GM11168 (cell line): Measurements from ENCODE around the gene TBC1D30.

ENCODE experiments used
- in situ Hi-C: fragments of 300-500 bp; cut with MboI; formaldehyde crosslinking; loops from one replicate; pipeline ENCODE4 v1.12.0; 2022; ENCODE audit warnings: low sequenced_read_pairs; ENCODE audit not compliant: unreplicated experiment

Gene TBC1D30

DNA sequence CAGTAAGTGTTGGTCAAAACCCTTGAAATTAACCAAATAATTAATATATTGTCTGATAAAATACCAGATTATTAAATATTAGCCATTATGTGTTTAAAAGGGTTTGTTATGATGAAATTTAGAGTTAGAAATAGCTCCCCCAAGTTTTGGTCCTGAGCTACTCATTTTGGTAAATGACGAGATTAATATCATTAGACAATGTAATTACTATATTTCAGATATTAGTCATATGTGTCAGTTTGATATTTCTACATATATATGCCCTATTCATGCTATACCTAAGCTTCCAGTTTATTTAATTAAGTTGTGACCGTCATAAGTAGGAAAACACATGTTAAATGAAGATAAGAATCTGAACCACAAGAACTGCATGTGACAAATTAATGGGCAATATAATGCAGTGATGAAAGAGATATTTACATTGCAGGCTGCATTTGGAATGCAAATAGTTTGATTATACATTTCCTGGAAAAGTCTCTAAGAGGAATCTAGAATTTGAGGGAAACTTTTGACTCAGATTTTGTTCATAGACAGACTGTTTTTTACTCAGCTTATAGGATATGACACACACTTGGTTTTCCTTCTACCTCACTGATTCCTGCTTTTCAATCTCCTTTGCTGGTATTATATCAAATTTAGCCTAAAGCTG, 70.5 kb downstream of the TBC1D30 start:
- in situ Hi-C loops: loop anchor here (10.0 kb wide), 2 partner anchors 220 to 350 kb away; no protein-coding TSS in a partner anchor

DNA sequence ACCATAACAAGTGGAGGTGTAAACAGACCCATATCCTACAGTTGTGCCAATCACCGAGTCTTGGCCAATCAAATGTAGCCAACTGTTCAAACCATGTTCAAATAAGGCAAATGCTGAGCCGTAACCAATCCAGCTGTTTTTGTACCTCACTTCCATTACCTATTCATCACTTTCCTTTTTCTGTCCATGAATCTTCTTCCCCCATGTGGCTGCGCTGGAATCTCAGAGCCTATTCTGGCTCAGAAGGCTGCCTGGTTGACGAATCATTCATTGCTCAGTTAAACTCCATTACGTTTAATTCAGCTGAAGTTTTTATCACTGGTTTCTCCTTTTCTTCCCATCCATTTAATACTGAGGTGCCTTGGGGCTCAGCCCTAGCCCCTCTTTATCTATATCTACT, 71.1 kb downstream of the TBC1D30 start:
- in situ Hi-C loops: loop anchor here (10.0 kb wide), 2 partner anchors 219 to 349 kb away; no protein-coding TSS in a partner anchor

DNA sequence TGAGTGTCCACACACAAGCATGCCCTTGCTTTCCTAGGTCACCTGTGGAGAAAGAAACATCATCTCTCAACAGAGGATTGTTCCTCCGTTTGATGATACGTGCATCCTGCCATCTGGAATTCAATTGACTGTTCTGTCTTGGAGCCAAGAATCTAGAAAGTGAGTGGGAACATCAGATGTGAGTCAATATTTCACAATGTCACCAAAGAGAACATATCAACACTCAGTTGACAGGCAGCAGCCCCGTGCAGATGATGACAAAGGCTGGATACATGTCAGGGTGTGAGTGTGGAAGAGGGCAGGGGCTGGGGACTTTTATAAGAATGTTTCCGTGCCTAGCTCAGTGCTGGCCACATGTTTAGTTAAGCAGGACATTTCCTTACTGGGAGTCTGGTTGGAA, 76.1 kb downstream of the TBC1D30 start:
- in situ Hi-C loops: no loop called here

DNA sequence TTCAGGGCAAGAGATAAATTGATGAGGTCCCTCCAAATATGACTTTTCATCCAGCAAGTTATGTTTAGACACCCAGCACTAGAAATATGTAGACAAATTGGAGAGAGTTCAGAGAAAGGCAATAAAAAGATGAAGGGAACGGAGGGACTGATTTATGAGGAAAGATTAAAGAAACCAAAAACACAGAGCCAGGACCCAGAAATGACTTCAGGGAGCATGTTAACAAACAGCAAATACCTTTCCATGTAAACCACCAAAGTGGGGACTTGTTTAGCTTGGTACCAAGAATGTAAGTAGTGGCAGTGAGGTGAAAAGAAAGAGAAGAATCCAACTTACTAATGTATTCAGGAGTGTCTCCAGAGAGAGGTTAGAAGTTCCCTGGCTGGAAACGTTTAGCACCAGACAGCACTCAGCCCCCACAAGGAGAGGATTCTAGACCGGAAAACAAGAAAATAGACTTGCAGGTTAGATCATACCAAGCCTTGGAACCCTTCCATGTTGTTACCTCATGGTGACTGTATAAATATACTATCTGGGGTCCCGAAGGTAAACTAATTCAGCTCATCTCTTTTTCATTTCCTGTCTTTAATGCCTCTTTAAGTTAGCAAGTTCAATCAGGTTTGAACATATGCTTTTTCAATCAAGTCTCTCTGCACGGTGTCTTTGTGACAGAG, 79.2 kb downstream of the TBC1D30 start:
- in situ Hi-C loops: no loop called here

DNA sequence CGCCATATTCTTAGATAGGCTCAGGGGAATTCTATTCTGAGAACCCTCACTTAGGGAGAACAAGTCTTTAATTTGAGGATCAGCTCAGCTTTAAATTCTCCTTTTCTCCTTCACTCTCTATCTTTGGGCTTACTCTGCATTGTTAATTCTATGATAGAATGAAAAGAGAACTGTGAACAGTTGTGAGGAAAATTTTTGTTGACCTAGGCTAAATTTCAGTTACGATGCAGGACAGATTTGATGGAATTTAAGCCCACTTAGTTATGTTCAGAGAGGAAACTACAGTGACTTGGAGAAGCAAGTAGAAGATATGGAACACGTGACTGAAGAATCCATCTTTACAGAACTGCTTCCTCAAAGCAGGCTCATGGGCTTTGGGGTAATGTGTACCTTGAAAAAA, 82.7 kb downstream of the TBC1D30 start:
- in situ Hi-C loops: no loop called here

DNA sequence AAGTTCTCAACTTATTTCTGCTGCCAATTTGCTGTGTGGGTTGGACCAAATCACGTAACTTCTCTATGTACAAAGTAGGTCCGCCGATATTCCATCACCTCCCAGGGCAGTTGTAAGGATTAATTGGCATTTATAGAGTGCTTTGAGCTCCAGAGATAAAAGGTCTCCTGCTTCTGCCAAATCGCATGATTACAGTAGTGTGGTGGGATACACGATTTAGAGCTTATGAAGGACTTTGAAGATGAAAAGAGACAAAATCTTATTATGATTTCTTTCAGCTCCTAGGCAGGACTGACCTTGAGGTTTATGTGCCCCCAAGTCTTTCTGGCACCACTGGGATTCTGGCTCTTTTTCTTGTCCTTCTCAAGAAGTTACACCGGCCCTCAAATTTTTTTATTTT, 84.7 kb downstream of the TBC1D30 start:
- in situ Hi-C loops: no loop called here

DNA sequence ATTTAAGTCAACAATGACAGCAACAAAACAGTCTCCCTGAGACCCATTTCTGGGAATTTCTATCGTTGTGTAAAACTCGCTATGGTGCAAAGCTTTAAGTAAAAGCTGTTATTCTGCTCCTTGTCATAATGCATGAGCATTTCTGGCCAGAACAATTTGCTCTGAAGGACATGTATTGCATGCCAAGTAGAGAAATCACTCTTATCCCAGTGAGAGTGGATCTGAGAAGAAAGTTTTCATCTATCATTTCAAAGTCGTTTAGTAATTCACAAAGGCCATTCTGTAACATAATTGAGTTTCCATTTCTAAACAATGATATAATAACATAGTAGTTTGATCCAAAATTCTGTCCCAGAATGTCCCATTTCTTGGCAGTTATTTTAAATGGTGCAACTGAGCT, 86.6 kb downstream of the TBC1D30 start:
- in situ Hi-C loops: no loop called here

DNA sequence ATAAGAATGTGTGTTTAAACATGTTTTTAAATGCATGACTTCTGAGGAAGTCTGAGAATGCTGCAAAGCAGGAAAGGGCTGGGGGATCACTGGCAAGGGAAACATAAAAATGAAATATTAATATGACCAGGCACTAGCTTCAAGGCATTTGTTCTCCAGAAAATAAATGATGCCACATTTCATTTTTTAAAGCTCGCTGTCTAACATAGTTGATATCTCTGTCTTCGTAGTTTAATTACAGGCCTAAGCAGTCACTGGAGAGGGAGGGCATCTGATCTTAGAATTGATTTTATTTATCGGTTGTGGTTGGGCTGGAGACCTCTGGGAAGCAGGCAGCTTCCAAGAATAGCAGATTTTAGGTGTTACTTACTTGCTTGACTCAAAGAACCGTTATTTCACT, 87.5 kb downstream of the TBC1D30 start:
- in situ Hi-C loops: no loop called here

DNA sequence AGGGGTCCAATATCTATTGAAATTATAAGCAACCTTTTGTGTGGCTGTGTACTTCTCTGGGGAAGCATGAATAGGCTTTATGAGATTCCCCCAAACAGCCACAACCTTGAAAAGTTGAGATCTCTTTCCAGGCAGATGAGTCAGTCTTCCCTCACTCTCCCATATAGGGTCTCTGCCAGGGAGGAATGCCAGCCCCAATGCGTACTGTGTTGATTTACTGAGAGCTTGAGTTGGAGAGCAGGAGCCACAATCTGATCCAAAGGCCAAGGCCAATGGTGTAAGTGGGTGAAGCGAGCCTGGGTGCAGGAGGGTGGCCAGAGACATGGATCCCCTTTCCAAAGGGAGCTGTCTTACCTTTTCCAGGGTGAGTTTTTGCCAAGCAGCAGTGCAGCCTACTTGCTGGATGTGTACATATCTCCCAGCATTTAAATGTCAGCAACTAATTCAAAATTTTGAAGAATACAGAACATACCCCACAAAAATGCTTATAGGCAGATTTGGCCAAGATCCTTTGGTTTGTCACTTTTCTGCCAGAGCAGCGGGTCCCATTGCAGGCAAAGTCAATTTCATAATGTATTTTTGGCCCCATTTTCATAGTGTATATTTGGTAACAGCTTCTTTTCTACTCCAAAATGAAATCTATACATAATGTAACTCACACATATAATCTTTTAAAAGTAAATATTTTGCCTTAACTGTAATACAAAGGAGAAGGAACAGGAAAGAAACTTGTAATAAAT, 88.2 kb downstream of the TBC1D30 start:
- in situ Hi-C loops: no loop called here

DNA sequence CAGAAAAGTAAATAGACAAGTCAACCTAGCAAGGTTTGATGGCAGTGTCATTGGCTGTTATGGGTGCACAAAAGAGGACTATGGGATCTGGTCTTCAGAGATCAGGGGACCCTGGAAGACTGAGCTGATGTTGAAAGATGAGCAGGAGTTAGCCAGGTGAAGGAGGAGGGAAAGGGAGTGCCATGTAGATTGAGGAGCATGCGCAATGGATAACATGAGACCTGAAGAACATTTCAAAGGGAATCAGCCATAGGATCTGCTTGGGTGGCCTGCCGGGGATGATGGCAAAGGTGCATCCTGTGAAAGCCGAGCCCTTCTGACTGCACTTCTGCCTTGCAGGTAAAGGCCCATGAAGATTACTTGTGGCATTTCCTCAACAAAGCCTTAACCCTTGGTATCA, 90.8 kb downstream of the TBC1D30 start:
- in situ Hi-C loops: no loop called here

DNA sequence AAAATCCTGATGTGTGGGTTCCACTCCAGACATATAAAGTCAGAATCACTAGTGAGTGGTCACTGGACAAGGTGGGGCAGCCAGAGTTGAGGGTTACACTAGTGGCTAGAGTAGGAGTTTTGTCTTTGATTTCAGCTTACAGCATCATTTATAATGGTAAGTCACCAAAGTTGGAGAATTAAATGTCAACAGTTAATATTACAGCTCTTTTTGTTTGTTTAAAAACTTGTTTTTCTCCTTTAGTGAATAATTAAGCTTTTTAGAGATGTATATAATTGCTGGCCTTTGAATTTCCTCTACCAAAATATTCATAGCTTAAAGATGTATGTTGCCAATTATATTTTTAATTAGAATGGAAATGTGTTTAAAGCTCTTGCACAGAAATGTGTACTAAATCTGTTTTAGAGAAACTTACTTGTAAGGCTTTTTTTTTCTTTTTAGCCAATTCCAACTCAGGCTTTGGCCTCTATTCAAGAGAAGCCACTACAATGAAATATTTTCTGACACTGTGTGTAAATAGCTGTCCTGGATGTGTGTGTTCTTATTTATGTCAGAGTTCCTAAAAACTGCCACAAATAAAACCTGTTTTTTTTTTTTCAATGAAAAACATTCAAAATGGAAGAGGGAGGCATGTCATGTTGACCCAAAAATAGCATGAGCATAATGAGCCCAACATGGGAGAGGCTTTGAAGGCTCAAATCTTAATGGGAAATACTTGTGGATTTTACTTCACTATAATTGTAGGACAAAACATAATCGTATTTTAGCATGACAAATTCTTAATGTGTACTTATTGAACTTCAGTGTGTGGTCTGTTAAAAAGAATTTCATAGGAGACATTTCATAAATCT, 92.2 kb downstream of the TBC1D30 start:
- in situ Hi-C loops: no loop called here

DNA sequence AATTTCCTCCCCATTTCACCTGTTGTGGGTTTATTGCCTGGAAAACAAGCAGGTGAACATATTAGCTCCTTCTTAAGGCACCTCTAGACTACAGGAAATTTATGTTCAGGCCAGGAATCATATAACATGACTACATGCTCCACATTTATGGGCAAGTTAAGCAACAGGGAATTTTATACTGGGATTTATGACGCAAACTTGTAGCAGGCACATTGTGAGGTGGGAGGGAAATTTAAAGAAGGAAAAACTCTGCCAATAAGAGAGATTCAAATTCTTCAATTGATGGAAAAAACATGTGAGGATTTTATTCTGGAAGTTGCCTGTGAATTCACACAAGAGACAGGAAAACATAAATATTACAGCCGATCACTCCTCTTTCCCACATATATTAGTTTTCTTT, 93.9 kb downstream of the TBC1D30 start:
- in situ Hi-C loops: no loop called here

DNA sequence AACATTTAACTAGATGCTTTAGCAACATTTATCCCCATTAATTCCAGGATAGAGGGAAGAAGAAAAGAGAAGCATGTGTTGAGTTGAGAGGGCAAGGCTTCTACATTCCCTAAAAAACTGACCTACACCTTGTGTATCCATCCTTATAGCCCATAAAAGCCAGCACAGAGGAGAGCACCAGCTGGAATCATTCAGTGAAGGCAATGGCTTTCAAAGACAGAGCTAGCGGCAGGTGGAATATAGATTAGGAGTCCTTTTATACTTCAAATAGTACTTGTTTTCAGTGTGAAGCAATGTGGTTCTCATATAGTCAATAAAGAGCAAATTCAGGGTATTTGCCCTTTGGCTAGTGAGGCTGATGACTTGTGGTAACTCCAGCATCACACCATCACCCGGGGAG, 94.4 kb downstream of the TBC1D30 start:
- in situ Hi-C loops: no loop called here

DNA sequence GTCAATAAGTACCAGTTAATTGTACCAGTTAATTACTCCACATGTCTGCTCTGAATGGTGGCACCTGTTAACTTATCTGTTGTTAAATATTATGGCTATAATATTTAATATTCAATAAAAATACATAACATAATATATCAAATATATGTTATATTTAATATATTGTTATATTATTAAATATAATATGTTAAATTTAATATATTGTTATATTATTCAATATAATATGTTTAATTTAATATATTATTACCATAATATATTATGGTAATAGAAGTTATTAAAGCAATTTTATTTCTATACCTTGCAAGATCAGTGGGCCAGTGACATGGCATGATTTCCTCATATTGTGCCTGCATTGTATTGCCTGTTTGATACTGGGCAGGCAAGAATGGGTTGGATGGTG, 98.4 kb downstream of the TBC1D30 start:
- in situ Hi-C loops: no loop called here

DNA sequence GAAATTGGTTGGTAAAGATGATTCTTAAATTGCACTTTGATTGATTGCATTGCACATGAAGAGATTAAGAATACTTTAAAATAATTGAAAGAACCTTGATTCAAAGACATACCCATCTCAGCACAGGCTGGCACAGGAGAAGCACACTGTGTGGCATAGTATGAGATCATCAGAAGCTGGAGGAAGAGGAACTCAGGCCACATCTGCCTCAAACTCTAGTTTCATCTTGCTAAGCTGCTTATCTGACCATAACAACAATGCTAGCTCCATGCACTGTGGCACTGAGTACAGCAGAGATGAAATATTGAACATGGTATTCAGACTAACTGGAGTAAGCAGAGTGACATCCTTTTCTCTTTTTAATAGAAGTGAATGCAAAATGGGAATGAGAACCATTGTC, 99.1 kb downstream of the TBC1D30 start:
- in situ Hi-C loops: no loop called here
